PC-3 (cell line): ENCODE results near the gene CAMTA1. TPM values are rescaled to one million over a fixed set of nuclear protein-coding genes. Genes with fewer than 3 reads are reported as not detected.

Experiments
- ATAC-seq: fragments of 200-7000 bp; cut with Tn5 transposase; 2 replicates; pipeline ENCODE4 v1.9.1; 2020; ENCODE audit warnings: mild to moderate bottlenecking, moderate library complexity
- BruUV-seq: library from RNA; stranded (reverse); fragments of 400-500 nt; replicated peaks from 2 replicates; lab custom pipeline; 2021; lab: Mats Ljungman, UMichigan
- CTCF ChIA-PET: fragments of 300-600 bp; sonication (Branson Sonifier 250); formaldehyde crosslinking; loops from one replicate; lab custom pipeline; 2022; ENCODE audit warnings: antibody characterized with exemption; lab: Charles Lee
- POLR2A ChIA-PET: fragments of 300-600 bp; sonication (Branson Sonifier 250); formaldehyde crosslinking; loops from one replicate; lab custom pipeline; 2022; ENCODE audit warnings: antibody characterized with exemption; ENCODE audit not compliant: unreplicated experiment; lab: Charles Lee
- DNase-seq: peaks from one replicate; pipeline ENCODE4 v3.0.0-alpha.2; 2015
- H2AFZ ChIP-seq: fragments of 300-600 bp; sonication (generic); 2 replicates; pipeline ENCODE4 v1.6.0; 2016; ENCODE audit warnings: antibody characterized with exemption, low read length
- H3F3A ChIP-seq: fragments of 300-600 bp; sonication (generic); one replicate; pipeline ENCODE4 v1.6.0; 2017; ENCODE audit warnings: antibody characterized with exemption, low read length, control low read depth, mild to moderate bottlenecking; ENCODE audit not compliant: unreplicated experiment
- H3K27ac ChIP-seq: fragments of 300-600 bp; sonication (generic); 2 replicates; pipeline ENCODE4 v1.5.1; 2016; ENCODE audit warnings: mild to moderate bottlenecking, low read length
- H3K27me3 ChIP-seq: fragments of 300-600 bp; sonication (generic); 2 replicates; pipeline ENCODE4 v1.6.1; 2016; ENCODE audit warnings: low read length, mixed read lengths
- H3K36me3 ChIP-seq: fragments of 300-600 bp; sonication (generic); 2 replicates; pipeline ENCODE4 v1.6.1; 2016; ENCODE audit warnings: low read depth, mixed run types, low read length, mixed read lengths
- H3K4me1 ChIP-seq: fragments of 300-600 bp; sonication (generic); 2 replicates; pipeline ENCODE4 v1.5.1; 2016; ENCODE audit warnings: low read length; ENCODE audit not compliant: insufficient read depth
- H3K4me2 ChIP-seq: fragments of 300-600 bp; sonication (generic); 2 replicates; pipeline ENCODE4 v1.6.0; 2016; ENCODE audit warnings: low read length
- H3K4me3 ChIP-seq: fragments of 300-600 bp; sonication (generic); 2 replicates; pipeline ENCODE4 v1.5.1; 2016; ENCODE audit warnings: mild to moderate bottlenecking, low read length, mixed read lengths
- H3K79me2 ChIP-seq: fragments of 300-600 bp; sonication (generic); 2 replicates; pipeline ENCODE4 v1.6.1; 2017; ENCODE audit warnings: low read length, mixed read lengths
- H3K9ac ChIP-seq: fragments of 300-600 bp; sonication (generic); 2 replicates; pipeline ENCODE4 v1.6.0; 2016; ENCODE audit warnings: mild to moderate bottlenecking, low read length
- H3K9me2 ChIP-seq: fragments of 300-600 bp; sonication (generic); replicated peaks from 2 replicates; pipeline ENCODE4 v1.6.1; 2016; ENCODE audit warnings: mixed run types, low read length, mixed read lengths
- H3K9me3 ChIP-seq: fragments of 300-600 bp; sonication (generic); 2 replicates; pipeline ENCODE4 v1.6.1; 2016; ENCODE audit warnings: low read length, mixed read lengths
- H4K20me1 ChIP-seq: fragments of 300-600 bp; sonication (generic); 2 replicates; pipeline ENCODE4 v1.6.1; 2016; ENCODE audit warnings: low read length, mixed read lengths
- EZH2 ChIP-seq: fragments of 300-600 bp; sonication (generic); IDR thresholded peaks from one replicate; pipeline ENCODE4 v1.6.1; 2017; ENCODE audit warnings: antibody characterized with exemption, mild to moderate bottlenecking, low read length; ENCODE audit not compliant: unreplicated experiment
- EZH2phosphoT487 ChIP-seq: fragments of 300-600 bp; sonication (generic); IDR thresholded peaks from 2 replicates; pipeline ENCODE4 v1.6.1; 2018; ENCODE audit warnings: mild to moderate bottlenecking, antibody characterized with exemption, low read length, borderline replicate concordance
- intact Hi-C: fragments of 100-400 bp; cut with micrococcal nuclease; formaldehyde crosslinking; loops from 2 replicates; pipeline ENCODE4 v1.9.0; 2023
- total RNA-seq: library from RNA; depleted of rRNA; stranded (reverse); fragments of >200 nt; gene quantifications from 2 replicates; pipeline ENCODE4 v1.2.3, GENCODE V29; 2014
- TF ChIP-seq, protein P1 (sequence below): fragments of 300-600 bp; sonication (generic); conservative IDR thresholded peaks from 2 replicates; pipeline ENCODE4 v1.5.1; 2017; ENCODE audit warnings: antibody characterized with exemption, low read depth, mild to moderate bottlenecking, low read length

Gene CAMTA1
- total RNA-seq, 1 experiment from 2014 or later = 40.8 TPM

DNA sequence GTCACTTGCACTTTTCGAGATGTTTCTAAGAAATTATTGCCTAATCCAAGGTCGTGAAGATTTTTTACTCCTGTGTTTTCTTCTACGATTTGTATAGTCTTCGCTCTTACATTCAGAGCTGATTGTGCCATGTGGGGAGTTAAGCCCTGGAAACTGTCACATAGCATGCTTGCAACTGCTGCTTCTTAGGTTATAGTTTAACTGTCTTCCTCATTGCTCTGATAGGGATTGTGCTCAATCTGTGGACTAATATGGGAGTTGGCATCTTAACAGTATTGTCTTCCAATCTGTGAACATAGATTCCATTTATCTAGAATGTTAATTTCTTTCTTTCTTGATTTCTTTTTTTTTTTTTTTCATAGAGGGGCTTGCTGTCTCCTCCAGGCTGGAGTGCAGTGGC lies 34.8 kb upstream of the CAMTA1 start:
- no TSS peak for BruUV-seq

DNA sequence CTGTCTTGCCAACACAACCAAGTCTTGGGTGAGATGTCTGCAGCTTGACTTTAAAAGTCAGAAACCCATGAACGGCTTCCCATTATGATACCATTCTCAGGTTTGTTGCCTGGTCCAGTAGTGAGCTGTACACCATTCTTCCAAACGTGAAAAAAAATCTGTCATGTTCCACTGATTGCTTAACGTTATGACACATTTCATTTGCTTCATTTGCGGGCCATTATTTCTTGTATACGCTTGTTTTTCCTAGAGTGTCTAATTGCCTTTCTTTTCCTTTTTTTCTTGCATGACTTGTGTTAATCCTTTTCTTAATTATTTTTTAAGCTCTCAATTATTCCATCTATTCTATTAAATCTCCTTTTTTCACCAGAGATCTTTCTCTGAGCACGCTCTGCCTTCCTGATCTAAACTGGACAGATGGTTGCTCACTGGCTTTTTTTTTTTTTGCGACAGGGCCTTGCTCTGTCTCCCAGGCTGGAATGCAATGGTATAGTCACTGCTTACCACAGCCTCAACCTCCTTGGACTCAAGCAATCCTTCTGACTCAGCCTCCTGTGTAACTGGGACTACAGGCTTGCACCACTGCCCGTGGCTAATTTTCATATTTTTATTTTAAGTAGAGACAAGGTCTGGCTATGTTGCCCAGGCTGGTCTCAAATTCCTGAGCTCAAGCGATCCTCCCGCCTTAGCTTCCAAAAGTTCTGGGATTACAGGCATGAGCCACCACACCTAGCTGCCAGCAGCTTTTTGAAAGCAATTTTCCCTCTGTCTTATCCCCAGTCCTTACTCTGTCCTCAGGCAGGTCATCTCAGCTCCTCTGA lies 31.7 kb upstream of the CAMTA1 start:
- DNase-seq (no peak), ATAC-seq (no peak)
- H3K36me3 ChIP-seq = no peaks in the 10 kb centered on the region
- H3K27ac ChIP-seq = no peak overlapping the region
- peaks cover 52% of the 10 kb centered on the region for H3K27me3 ChIP-seq
- no peaks in the 10 kb centered on the region for H3K79me2 ChIP-seq
- no peaks in the 10 kb centered on the region for H4K20me1 ChIP-seq
- no peaks in the 10 kb centered on the region for H3K4me1 ChIP-seq
- H3F3A ChIP-seq = no peaks in the 10 kb centered on the region
- no peak overlapping the region for H3K9ac ChIP-seq
- intact Hi-C loops = no loop called here
- H2AFZ ChIP-seq = no peak overlapping the region
- H3K9me2 ChIP-seq = no peaks in the 10 kb centered on the region
- ChIA-PET CTCF (no interaction called here), POLR2A (no interaction called here)
- no peak overlapping the region for H3K4me2 ChIP-seq
- TF ChIP-seq EZH2 = no peak
- TF ChIP-seq, protein P1, sequence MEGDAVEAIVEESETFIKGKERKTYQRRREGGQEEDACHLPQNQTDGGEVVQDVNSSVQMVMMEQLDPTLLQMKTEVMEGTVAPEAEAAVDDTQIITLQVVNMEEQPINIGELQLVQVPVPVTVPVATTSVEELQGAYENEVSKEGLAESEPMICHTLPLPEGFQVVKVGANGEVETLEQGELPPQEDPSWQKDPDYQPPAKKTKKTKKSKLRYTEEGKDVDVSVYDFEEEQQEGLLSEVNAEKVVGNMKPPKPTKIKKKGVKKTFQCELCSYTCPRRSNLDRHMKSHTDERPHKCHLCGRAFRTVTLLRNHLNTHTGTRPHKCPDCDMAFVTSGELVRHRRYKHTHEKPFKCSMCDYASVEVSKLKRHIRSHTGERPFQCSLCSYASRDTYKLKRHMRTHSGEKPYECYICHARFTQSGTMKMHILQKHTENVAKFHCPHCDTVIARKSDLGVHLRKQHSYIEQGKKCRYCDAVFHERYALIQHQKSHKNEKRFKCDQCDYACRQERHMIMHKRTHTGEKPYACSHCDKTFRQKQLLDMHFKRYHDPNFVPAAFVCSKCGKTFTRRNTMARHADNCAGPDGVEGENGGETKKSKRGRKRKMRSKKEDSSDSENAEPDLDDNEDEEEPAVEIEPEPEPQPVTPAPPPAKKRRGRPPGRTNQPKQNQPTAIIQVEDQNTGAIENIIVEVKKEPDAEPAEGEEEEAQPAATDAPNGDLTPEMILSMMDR = no peak
- no peak for TF ChIP-seq EZH2phosphoT487
- BruUV-seq = no TSS peak
- no peak overlapping the region for H3K4me3 ChIP-seq
- no peaks in the 10 kb centered on the region for H3K9me3 ChIP-seq

More for the DNA sequence above, 34.8 kb upstream of the CAMTA1 start:
- DNase-seq (no peak), ATAC-seq (no peak)
- Histone ChIP-seq H3K79me2 (no peaks in the 10 kb centered on the region), H3K36me3 (no peaks in the 10 kb centered on the region), H3K4me3 (no peak overlapping the region), H2AFZ (no peak overlapping the region), H3K4me1 (no peaks in the 10 kb centered on the region), H3K27ac (no peak overlapping the region), H3K27me3 (peaks cover 72% of the 10 kb centered on the region), H3K9me3 (no peaks in the 10 kb centered on the region), H3K9me2 (no peaks in the 10 kb centered on the region), H3F3A (no peaks in the 10 kb centered on the region), H3K9ac (no peak overlapping the region), H3K4me2 (no peak overlapping the region), H4K20me1 (no peaks in the 10 kb centered on the region)
- intact Hi-C loops = no loop called here
- TF ChIP-seq, protein P1 = no peak
- TF ChIP-seq EZH2 (no peak), EZH2phosphoT487 (no peak)
- CTCF ChIA-PET = no interaction called here
- POLR2A ChIA-PET = interaction anchor here (0.6 kb wide), 1 partner anchor 66 kb away, joined by 6 read pairs; no protein-coding TSS in a partner anchor

DNA sequence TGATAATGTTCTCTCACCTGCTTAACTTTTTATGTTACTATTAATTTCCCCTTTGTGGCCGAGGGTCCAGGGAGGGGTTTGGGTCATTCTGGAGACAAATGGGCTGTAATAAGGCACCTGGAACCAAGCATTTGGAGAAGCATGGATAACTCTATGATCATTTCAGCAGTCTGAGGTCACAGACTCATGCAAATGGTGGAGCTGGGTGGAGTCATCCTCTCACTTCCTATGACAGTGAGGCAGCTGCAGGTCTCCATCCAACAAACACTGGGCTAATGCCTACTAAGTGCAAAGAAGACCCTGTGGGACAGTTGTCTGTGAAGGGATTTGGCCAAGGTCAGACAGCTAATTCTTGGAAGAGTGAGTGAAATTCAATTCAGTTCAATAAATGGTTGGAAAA lies 28.8 kb upstream of the CAMTA1 start:
- intact Hi-C loops = no loop called here
- no peaks in the 10 kb centered on the region for H3K36me3 ChIP-seq
- no peaks in the 10 kb centered on the region for H4K20me1 ChIP-seq
- H3K9me3 ChIP-seq = no peaks in the 10 kb centered on the region
- no TSS peak for BruUV-seq
- no peak overlapping the region for H3K9ac ChIP-seq
- no peak overlapping the region for H3K4me3 ChIP-seq
- H3K79me2 ChIP-seq = no peaks in the 10 kb centered on the region
- ChIA-PET POLR2A (no interaction called here), CTCF (no interaction called here)
- no peak for TF ChIP-seq EZH2phosphoT487
- TF ChIP-seq EZH2 = no peak
- H3K9me2 ChIP-seq = no peaks in the 10 kb centered on the region
- H3K27me3 ChIP-seq = peaks cover 36% of the 10 kb centered on the region
- no peak for DNase-seq
- H3F3A ChIP-seq = no peaks in the 10 kb centered on the region
- no peaks in the 10 kb centered on the region for H3K4me1 ChIP-seq
- no peak overlapping the region for H3K4me2 ChIP-seq
- no peak for ATAC-seq
- H2AFZ ChIP-seq = no peak overlapping the region
- no peak overlapping the region for H3K27ac ChIP-seq
